Fibroblast of gingiva (primary cell): ENCODE measurements around the gene LDLRAD4.
"Not testable (repeated sequence)": the region's sequence is repeated elsewhere in the genome, so short reads cannot be mapped to it uniquely, and the experiment has no call there.

ENCODE experiments used
- DNase-seq: peaks from one replicate; pipeline ENCODE4 v3.0.0-alpha.2; 2011; ENCODE audit warnings: low read depth

LDLRAD4 gene

DNA sequence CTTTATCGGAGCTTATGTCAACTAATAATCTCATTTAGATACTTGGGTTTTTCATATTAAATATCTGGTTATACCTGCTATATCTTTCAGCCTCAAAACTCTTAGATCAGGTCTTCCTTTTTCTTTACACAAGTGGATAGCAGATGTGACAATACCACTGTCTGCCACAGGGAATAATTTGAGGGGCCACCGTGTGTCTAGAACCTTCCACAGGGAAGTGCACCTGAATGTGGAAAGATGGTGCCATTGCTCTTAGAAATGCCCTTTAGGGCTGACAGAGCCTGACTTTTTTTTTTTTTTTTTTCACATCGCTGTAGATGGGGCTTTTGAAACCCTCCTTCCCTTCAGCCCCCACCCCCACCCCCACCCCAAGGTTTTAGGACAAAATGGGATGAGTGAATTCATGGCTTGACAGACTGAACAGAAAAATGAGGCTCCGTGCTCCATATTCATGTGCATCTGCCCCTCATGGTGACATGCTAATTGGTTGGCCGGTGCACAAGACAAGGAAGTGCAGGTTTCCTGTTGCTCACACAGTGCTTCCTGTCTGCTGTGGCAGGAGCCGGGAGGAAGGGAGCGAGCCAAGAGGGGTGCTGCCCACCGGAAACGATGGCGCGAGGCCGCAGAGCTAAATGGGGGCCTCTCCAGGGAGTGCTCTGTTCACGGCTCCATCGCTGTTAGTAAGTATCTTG, 246.0 kb downstream of the LDLRAD4 start:
- no peak for DNase-seq

DNA sequence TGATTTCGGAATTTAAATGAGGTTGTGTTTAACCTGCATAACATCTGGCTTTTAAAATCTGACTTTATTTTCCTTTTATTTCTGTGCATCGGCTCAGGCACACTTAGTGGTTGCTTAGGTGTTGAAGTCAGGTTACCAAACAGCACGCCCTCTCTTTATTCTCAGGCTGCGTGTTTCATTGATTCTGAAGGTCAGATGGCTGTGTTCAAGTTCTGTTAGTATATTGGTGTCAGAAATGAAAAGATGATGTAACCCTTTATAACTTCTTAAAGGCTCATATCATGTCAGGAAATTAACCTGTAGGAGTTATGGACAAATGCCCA, 246.5 kb downstream of the LDLRAD4 start:
- no peak for DNase-seq

DNA sequence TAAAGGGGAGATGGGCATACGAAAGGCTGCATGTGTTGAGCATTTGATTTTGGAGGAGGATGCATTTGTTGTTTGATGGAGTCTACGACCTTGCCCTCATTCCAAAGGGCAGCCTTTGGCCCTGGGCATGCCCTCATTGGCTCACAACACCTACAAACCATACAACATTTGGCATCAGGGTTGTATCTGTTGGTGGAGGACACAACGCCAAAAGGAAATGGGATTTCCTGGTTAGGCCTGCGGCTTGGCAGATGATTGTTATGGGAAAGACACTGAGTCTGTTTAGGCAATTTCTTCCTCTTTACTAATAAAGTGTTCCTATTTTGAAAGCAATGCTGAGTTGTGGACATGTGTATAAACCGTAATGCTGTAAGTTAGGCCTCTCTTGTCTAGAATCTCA, 246.9 kb downstream of the LDLRAD4 start:
- no peak for DNase-seq

DNA sequence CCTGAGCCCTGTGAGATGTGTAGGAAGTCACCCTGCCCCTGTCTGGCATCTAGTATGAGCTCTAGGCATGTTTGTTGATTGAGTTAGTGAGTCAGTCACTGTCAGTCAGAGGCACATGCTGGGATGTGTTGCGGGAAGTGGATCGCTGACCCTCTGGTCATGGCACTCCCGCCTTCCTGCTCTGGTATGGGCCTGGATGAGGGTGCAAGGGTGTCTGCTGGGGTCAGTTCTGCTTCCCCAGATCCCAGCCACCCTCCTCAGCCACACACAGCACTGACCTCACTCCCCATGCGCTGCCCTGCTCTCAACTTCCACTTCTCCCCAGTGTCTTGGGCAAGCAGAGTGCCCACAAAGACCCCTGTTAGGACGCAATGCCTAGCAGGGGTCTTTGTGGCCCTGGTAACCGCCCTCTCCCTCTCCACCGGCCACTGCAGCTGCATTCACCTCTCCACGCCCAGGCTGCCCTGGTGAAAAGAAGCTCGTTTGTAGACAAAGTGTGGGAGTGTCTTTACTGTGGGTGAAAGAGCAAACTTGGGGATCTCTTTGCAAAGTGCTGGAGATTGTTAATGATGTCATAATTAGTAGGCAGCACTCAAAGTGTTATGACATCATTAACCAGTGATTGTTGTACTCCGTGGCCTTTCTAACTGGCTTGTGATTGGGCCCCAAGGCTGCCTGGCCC, 252.1 kb downstream of the LDLRAD4 start:
- DNase-seq, result no peak

DNA sequence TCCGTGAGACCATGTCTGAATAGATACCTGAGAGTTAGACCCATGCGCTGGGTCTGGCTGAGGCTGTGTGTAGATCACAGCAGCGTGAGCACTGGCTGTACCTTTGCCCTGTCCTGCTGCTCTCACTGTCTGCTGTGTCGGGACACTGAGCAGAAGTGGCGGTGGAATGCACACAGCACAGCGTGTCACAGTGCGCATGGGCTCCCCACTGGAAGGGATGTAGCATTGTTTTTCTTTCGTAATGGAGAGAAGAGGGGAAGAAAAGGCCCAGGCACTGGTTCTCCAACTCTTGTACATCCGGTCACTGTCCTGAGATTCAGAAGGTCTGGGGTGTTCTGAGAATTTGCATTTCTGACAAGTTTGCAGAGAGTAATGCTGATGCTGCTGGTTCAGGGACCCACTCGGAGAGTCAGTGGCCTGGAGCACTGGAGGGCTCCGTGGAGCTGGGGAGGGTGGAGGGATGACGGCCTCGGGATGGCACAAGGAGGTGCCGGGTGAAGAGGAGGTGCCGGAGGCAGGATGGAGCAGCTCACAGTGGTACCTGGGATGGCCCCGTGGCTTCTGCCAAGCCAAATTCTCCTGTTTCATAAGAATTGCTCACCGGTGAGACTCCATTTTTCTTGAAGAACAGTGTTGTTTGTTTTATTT, 252.8 kb downstream of the LDLRAD4 start:
- no peak for DNase-seq

DNA sequence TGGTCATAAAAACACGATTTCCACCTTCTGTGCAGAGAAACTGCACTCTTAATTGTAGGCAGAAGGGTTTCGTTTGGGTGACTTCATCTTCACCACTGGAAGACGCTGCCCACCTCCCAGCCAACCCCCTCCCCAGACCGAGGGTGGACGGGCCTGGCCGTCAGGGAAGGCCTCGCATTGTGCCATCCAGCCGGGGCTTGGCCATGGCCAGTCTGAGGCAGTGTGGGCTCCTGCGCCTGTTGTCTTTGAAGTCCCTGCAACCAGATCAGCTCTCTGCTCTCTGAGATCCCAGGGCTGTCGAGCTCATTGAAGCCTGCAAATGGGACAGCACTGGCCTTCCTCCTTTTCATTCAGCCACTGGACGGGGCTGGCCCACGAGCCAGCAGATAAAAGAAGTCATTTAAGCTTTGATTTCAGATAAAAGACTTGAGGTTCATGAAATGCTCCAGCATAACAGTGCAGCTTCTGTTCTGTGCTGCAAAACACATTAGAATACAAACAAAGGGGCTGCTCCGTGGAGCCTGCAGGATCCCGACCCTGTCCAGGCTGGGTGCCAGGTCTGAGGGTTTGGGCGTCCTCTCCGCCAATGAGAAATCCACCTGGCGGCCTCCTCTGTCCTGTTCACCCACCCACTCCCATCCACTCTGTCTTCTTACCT, 253.5 kb downstream of the LDLRAD4 start:
- DNase-seq, result no peak

DNA sequence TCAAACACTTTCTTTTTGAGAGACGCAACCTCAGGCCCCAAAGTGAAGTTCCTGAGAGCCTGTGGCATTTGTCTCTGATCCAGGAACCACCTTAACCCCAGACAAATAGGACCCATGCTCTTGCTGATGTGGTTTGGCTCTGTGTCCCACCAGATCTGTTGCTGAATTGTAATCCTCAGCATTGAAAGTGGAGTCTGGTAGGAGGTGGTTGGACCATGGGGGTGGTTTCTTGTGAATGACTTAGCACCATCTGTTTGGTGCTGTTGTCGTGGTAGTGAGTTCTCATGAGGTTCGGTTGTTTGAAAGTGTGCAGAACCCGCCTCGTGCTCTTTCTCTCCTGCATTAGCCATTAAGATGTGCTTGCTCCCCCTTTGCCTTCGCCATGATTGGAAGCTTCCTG, 255.2 kb downstream of the LDLRAD4 start:
- no peak for DNase-seq

DNA sequence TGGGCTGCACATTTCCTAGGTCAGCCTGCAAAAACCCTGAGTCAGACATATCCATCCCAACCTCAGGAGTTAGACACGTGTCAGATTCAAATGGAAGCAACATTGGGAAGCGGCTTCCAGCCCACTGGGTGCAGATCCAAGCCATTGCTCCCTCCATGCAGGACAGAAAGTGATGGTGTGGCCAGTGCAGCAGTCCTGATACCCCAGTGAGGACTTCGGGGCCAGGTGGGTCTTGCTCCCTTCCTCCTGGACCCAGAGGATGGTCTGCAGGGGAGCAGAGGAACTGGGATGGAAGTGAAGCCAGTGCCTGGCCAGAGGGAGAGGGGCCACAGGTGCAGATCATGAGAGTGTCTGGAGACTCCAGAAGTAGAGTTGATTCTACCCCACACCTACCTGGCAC, 255.8 kb downstream of the LDLRAD4 start:
- DNase-seq, result no peak

DNA sequence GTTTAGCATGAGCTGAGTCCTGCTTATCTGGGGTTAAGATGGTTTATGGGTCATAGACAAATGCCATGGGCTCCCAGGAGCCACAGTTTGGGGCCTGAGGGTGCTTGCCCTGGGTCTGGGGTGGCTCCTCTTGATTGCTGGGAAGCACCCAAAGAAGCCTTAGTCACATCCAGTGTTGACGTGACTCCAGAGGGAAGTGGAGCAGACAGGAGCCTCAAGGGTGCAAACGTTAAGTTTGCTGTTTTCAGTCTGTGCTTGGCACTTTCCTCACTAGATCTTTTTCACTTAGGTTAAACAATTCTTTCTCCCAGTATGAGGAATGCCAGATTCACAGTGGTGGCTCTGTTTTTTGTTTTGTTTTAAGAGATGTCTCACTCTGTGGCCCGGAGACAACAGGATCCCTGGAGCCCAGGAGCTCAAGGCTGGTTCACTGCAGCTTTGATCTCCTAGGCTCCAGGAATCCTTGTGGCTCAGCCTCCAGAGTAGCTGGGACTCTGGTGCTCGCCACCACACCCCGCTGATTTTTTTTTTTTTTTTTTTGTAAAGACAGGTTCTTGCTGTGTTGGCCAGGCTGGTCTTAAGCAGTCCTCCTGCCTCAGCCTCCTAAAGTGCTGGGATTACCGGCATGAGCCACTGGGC, 256.5 kb downstream of the LDLRAD4 start:
- DNase-seq, result no peak

DNA sequence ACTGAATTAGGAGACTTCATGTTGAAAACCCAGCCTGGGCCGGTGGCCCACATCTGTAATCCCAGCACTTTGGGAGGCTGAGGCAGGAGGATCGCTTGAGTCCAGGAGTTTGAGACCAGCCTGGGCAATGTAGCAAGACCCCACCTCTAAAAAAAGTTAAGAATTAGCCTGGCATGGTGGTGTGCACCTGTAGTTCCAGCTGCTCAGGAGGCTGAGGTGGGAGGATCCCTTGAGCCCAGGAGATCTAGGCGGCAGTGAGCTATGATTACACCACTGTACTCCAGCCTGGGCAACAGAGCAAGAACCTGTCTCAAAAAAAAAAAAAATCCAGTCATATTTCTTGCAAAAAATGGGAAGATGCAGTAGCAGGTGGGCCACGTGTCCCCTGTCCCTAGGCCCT, 257.8 kb downstream of the LDLRAD4 start:
- DNase-seq, result not testable (repeated sequence)

DNA sequence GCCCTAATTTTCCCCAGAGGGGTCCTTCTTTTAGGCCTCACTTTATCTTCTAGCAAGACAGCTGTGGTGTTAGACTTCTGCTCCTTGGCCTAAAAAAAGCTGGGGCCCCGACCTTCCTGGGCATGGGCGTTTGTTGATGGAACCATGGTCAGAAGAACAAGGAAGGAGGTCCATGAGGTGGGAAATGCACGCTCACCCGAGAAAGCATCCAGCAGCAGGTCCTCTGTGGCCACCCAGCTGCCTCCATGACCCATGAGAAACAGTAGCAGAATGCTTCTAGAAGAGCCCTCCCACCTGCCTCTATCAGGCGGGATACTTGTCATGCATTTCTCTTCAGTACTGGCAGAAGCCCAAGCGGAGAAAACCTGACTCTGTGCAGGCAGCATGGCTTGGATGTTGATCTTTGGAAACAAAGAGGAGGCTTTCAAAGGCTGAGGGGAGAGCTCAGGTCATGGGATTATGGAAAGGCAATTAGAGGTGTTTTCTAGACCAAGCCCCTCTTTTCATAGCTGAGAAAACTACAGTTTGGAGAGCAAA, 258.7 kb downstream of the LDLRAD4 start:
- DNase-seq, result no peak

DNA sequence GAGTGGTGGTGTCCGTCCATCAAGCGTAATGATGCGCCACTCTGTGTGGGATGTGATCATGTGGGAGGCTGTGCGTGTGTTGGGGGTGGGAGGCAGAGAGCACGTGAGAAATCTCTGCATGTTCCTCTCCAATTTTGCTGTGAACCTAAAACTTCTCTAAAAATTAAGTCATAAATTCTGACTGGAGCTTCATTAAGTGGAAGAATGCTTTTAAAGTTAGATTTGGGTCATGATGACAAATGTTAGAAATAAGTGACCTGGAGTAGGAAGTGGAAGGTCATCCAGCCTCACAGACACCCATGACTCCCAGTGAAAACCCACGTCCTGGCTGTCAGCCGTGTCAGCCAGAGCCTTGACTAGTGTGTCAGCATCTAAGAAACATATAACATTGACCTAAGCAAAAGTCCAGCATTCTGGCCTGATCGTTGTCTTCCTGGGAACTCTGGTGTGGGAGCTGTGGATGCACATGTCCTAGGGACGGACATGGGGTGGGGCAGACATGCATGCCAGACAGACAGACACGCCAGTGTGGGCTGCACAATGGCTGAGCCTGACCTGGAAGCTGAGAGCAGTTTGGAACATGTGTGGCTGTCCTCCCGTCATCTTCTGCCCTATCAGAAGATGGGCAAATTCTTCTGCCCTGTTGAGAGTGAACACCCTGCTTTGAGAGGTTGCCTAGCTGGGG, 262.2 kb downstream of the LDLRAD4 start:
- no peak for DNase-seq

DNA sequence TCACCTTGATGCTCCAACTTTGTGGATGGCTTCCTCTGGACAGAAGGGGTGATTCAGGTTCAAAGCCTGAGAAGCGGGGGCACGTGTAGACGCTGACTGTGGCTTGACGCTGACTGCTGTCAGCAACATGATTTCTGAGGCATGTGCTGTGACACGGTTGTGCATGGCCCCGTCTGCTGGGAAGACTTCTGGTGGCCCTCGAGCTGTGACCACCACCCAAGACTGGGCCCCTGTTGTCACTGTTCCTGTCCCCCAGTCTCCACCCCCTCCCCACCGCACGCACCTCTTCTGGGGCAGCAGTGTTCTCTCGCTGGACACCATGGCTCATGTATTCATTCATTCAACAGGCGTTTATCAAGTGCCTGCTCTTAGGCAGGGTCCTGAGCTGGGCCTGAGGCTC, 262.8 kb downstream of the LDLRAD4 start:
- DNase-seq, result no peak

DNA sequence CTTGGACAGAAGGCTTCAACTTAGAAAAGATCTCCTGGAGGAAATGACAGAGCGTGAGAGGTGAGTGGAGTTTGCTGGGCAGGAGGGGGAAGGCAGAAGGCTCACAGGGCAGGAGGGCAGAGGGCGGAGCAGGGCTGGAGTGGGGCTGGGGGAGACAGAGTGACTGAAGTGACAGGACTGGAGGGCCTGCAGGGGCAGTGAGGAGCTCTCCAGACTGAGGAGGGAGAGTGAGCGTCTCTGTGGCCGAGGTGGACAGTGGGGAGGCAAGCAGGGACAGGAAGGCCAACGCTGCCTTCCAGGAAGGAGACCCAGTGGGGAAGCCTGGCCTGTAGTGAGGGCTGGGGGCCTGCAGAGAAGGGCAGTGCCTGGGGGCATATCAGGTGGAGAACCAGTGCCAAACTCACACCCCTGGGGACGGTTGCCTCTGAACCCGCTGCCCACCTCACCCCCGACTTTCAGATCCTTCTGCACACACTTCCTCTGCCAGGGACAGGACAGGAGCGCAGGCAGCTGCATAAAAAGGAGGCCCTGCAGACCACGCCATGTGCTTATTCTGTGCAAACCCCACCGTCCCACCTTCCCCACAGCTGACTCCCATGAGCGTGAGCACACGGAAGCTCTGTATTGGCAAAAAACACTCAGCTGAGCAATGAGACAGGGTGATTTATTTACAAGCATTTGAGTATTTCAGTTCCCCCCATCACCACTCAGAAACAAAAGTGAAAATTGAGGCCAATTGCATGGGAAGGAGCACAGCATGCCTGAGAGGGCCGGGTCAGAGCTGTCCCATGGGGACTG, 263.5 kb downstream of the LDLRAD4 start:
- no peak for DNase-seq

DNA sequence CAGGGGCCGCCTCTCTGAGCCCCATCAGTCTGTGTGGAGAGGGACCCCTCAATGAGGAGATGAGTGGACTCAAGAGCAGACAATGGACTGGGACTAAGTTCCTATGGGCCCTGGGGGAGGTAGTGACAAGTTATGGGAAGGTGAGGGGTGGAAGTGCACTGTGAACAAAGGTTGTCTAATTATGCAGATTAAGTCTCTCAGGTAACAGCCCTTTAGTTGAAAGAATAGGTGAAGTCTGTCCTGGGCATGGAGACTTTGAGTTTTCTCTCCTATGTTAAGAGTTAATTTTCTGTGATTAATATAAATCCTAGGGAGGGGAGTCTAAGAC, 264.0 kb downstream of the LDLRAD4 start:
- no peak for DNase-seq

DNA sequence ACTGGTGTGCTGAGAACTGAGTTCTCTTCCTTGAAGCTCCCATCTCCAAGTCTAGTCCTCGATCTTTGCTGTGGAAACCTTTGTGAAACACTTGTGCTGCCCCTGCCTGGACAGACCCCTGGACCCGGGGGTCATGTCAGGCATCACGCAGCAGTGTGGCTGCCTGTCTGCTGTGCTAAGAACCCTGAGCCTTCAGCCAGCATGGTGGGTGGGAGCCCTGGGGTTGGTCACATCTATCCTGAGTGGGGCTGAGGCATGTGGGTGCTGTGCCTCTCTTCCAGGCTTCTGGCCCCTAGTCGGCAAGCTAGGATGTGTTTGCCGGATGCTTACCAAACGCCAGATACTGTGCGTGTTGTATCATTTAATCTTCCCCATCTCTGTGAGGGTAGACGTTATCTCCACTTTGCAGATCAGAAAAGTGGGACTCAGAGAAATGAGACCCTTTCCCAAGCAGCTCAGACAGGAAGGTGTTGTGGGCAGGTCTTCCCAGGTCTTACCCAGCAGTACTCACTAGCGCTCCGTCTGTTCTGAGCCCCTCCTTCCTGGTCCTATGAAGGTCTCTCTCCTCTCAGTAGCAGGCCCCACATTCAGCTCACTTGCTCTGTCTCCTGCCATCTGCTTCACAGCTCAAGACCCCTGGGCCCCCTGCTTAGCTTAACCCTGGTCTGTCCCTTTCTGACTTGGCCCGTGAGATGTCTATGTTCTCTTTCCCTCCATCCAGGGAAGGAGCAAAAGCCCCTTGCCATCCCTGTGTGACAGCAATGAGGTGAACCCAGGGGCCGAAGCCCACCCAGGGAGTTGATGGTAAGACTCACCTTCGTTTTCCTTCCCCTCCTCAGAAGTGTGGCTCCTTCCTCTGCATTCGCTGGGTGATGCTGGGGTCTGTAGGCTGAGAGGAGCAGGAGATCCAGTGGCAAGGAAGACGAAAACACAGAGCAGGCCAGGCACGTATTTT, 265.0 kb downstream of the LDLRAD4 start:
- DNase-seq, result no peak

DNA sequence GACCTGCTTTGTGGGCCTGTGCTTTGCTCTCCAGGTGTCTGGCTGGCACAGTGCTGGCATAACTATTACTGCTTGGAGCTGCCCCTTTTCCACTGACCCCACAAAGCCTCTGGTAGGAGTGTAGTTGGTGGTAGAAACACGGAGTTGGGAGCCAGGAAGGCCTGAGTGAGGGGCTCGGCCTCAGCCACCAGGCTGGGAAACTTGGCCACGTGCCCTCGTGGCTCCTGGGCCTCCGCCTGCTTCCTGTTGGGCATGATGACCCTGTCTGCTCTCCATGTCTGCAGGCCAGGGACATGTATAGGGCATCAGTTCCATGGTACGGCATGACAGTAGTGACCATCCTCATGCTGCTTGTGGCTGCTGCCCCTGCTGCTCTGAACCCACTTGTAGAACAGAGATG, 266.6 kb downstream of the LDLRAD4 start:
- no peak for DNase-seq

DNA sequence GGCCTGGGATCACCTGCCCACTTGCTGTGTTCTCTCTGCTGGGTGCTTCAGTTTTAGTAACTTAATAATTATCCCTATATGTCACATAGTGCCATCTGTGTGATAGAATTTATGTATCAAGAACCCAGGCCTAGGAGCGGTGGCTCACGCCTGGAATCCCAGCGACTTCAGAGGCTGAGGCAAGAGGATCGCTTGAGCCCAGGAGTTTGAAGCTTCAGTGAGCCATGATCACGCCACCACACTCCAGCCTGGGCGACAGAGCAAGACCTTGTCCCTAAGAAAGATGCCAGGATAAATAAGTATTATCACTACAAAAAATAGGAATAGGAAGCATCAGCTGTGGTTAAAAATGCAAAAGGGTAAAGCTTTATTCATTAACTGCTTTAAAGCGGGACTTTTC, 267.0 kb downstream of the LDLRAD4 start:
- no peak for DNase-seq

DNA sequence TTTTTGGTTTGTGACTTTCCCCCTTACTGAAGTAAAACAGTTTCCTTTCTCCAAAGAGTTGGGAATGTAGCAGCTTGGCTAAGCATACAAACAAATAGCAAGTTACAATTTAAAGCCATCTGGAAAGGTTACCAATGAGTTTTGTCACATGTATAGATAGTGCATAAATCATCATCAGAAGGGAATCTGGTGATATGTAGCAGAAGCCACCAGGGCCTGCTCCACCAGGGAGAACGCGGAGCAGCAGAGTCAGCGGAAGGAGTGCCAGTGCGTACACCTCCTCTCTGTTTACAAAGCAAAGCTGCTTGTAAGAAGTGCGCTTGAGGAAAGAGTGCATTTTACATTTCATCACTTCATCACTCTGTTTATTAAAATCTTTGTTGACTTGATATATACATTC, 267.7 kb downstream of the LDLRAD4 start:
- DNase-seq, result no peak

DNA sequence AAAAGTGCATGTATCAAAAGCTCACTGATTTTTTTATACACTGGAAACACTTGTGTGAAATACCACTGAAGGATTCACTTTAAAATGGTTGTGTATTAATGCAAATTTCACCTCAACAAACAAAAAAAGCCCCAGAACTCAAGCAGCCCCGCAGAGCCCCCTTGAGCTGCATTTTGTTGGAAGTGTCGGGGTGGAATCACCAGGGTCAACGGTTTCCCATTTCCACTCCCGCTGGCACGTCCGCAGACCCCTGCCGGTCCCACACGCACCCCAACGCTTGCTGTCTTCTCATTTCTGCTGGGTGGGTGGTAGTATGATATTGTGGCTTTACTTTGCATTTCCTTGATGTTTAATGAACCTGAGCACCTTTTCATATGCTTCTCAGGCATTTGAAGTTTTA, 268.1 kb downstream of the LDLRAD4 start:
- DNase-seq, result no peak
